WERI-Rb-1 (cell line): ENCODE results near the gene REN.

Experiments used
- DNase-seq: peaks from one replicate; pipeline ENCODE4 v3.0.0-alpha.2; 2020
- H3K27ac ChIP-seq: fragments of 250-450 bp; sonication (Bioruptor Pico); 2 replicates; pipeline ENCODE4 v1.5.1; 2020; ENCODE audit warnings: mild to moderate bottlenecking, moderate library complexity
- H3K27me3 ChIP-seq: fragments of 250-450 bp; sonication (Bioruptor Pico); 2 replicates; pipeline ENCODE4 v1.5.1; 2021; ENCODE audit warnings: mild to moderate bottlenecking, low read depth, moderate library complexity; ENCODE audit not compliant: insufficient read depth, severe bottlenecking
- H3K36me3 ChIP-seq: fragments of 250-450 bp; sonication (Bioruptor Pico); 2 replicates; pipeline ENCODE4 v1.5.1; 2020; ENCODE audit warnings: mild to moderate bottlenecking, moderate library complexity
- H3K4me3 ChIP-seq: 2 replicates; pipeline ENCODE4 v1.5.1; 2011; ENCODE audit warnings: low read depth, mild to moderate bottlenecking, control low read depth, low read length
- H3K9me3 ChIP-seq: fragments of 250-450 bp; sonication (Bioruptor Pico); 2 replicates; pipeline ENCODE4 v1.5.1; 2021; ENCODE audit warnings: mild to moderate bottlenecking, moderate library complexity; ENCODE audit not compliant: severe bottlenecking
- CTCF ChIP-seq: IDR thresholded peaks from 2 replicates; pipeline ENCODE4 v1.5.1; 2011; ENCODE audit warnings: low read depth, mild to moderate bottlenecking, control low read depth, inconsistent platforms, low read length

The REN gene

GRCh38 chr1:204194080-204194479 is 27.9 kb upstream of the REN start:
- peak; percentile 53 for DNase-seq
- no peaks in the 10 kb centered on the region for H3K36me3 ChIP-seq
- H3K27ac ChIP-seq: no peak overlapping the region
- no peaks in the 10 kb centered on the region for H3K9me3 ChIP-seq
- no peak for TF ChIP-seq CTCF
- H3K27me3 ChIP-seq: no peaks in the 10 kb centered on the region
- no peak overlapping the region for H3K4me3 ChIP-seq

- no peak overlapping the region for H3K4me3 ChIP-seq
- no peak overlapping the region for H3K27ac ChIP-seq
- TF ChIP-seq CTCF: no peak
- no peaks in the 10 kb centered on the region for H3K36me3 ChIP-seq
- DNase-seq: no peak
- no peaks in the 10 kb centered on the region for H3K9me3 ChIP-seq
- H3K27me3 ChIP-seq: no peaks in the 10 kb centered on the region
These were observed 26.6 kb upstream of the REN start for GRCh38 chr1:204192589-204193352.

DNA sequence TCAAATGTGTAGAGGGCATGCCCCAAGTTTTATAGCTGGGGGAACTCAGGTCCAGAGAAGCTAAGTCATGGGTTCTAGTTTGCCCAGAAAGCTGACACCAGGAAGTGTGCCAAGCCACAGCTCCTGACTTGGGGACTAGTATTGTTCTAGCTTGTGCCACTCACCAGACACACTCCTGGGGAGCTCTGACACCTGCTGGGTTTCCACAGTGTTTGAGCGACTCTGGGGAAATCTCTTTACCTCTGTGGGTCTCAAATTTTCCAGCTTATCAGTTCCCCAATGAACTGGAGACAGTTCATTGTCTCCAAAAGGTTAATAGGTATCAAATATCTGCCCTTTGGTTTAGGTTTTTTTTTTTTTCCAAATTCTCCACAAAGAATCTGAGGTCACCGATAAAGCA is 25.9 kb upstream of the REN start:
- Histone ChIP-seq H3K36me3 (no peaks in the 10 kb centered on the region), H3K27me3 (no peaks in the 10 kb centered on the region), H3K9me3 (no peaks in the 10 kb centered on the region), H3K4me3 (no peak overlapping the region), H3K27ac (no peak overlapping the region)
- TF ChIP-seq CTCF: no peak
- no peak for DNase-seq

GRCh38 chr1:204191456-204191855 is 25.3 kb upstream of the REN start:
- Histone ChIP-seq H3K27me3 (no peaks in the 10 kb centered on the region), H3K36me3 (no peaks in the 10 kb centered on the region), H3K9me3 (no peaks in the 10 kb centered on the region), H3K27ac (no peak overlapping the region), H3K4me3 (no peak overlapping the region)
- no peak for DNase-seq
- TF ChIP-seq CTCF: no peak

GRCh38 chr1:204190212-204191211 is 24.4 kb upstream of the REN start:
- Histone ChIP-seq H3K27ac (no peak overlapping the region), H3K27me3 (no peaks in the 10 kb centered on the region), H3K4me3 (no peak overlapping the region), H3K9me3 (no peaks in the 10 kb centered on the region), H3K36me3 (no peaks in the 10 kb centered on the region)
- no peak for TF ChIP-seq CTCF
- DNase-seq: no peak
